ENCODE data around the gene PIP5KL1. TPM values are rescaled to one million over a fixed set of nuclear protein-coding genes. Genes with fewer than 3 reads are reported as not detected.

The PIP5KL1 gene
- total RNA-seq, 3 donors from 2014 or later (not counting 1 experiment from before 2014, with no cell fraction given): 0.52 to 1.4 (median 0.97) TPM

GRCh38 chr9:127919253-127919815, 11.2 kb downstream of the PIP5KL1 start:
- 79% methylated on average over 8 of the region's 8 CpGs for WGBS (ENCODE audit: insufficient coverage)
- H3K4me3 ChIP-seq (ENCODE audit: low read length): no peak overlapping the region
- ATAC-seq (no peak), DNase-seq (peak in 1 of 2 donors; percentile 25)
- Mint-ChIP-seq H3K9me3 (no peaks in the 10 kb centered on the region), H3K4me1 (peaks cover 15 to 42% of the 10 kb centered on the region in 2 donors), H3K4me3 (peak overlapping the region; percentile 21), H3K36me3 (no peaks in the 10 kb centered on the region), H3K27ac (peak overlapping the region; percentile 46 to 81), H3K27me3 (ENCODE audit: low read depth in 2 of 2) (peaks cover 0 to 3% of the 10 kb centered on the region in 2 donors)
- H3K36me3 ChIP-seq (ENCODE audit: control insufficient read depth, insufficient read depth, low read length): peaks cover 3% of the 10 kb centered on the region
- H3K27me3 ChIP-seq (ENCODE audit: control insufficient read depth, insufficient read depth, low read length): peaks cover 3% of the 10 kb centered on the region
- H3K4me1 ChIP-seq (ENCODE audit: control insufficient read depth, insufficient read depth, low read length): peaks cover 65% of the 10 kb centered on the region
- intact Hi-C loops (cut with micrococcal nuclease): loop anchor here (2.0 to 10.0 kb wide), 3 partner anchors 57 to 695 kb away; partner anchors contain the start of gene FPGS
- no peak overlapping the region for H3K27ac ChIP-seq (ENCODE audit: low read length)
- no peak for TF ChIP-seq CTCF (IDR thresholded peaks at IDR 0.05)
- H3K9me3 ChIP-seq (ENCODE audit: control insufficient read depth, insufficient read depth, low read length): no peaks in the 10 kb centered on the region

- TF ChIP-seq CTCF (IDR thresholded peaks at IDR 0.05): no peak
- no peaks in the 10 kb centered on the region for H3K9me3 ChIP-seq (ENCODE audit: control insufficient read depth, insufficient read depth, low read length)
- Mint-ChIP-seq H3K4me3 (peak overlapping the region; percentile 45), H3K9me3 (no peaks in the 10 kb centered on the region), H3K27me3 (ENCODE audit: low read depth in 2 of 2) (no peaks in the 10 kb centered on the region), H3K27ac (peak overlapping the region; percentile 46 to 81), H3K36me3 (no peaks in the 10 kb centered on the region), H3K4me1 (peaks cover 15 to 42% of the 10 kb centered on the region in 2 donors)
- H3K4me3 ChIP-seq (ENCODE audit: low read length): no peak overlapping the region
- H3K36me3 ChIP-seq (ENCODE audit: control insufficient read depth, insufficient read depth, low read length): peaks cover 6% of the 10 kb centered on the region
- intact Hi-C loops (cut with micrococcal nuclease): loop anchor here (2.0 to 10.0 kb wide), 3 partner anchors 56 to 694 kb away; partner anchors contain the start of gene FPGS
- WGBS (ENCODE audit: insufficient coverage): 68% methylated on average over 8 of the region's 8 CpGs
- peaks cover 3% of the 10 kb centered on the region for H3K27me3 ChIP-seq (ENCODE audit: control insufficient read depth, insufficient read depth, low read length)
- no peak for ATAC-seq
- H3K27ac ChIP-seq (ENCODE audit: low read length): peak overlapping the region; percentile 21
- peak in 1 of 2 donors; percentile 33 for DNase-seq
- peaks cover 65% of the 10 kb centered on the region for H3K4me1 ChIP-seq (ENCODE audit: control insufficient read depth, insufficient read depth, low read length)
Measured at GRCh38 chr9:127918183-127919107, 12.1 kb downstream of the PIP5KL1 start.

- ATAC-seq (no peak), DNase-seq (peak in 1 of 2 donors; percentile 40)
- peak overlapping the region; percentile 62 for H3K4me3 Mint-ChIP-seq
- H3K27ac Mint-ChIP-seq: peak overlapping the region in 1 of 2 donors; percentile 74
- H3K4me1 ChIP-seq (ENCODE audit: control insufficient read depth, insufficient read depth, low read length): peaks cover 65% of the 10 kb centered on the region
- intact Hi-C loops (cut with micrococcal nuclease): loop anchor here (1.0 to 10.0 kb wide), 4 partner anchors 11 to 693 kb away; partner anchors contain the start of gene FPGS
- WGBS (ENCODE audit: insufficient coverage): 44% methylated on average over 6 of the region's 6 CpGs
- peaks cover 3% of the 10 kb centered on the region for H3K27me3 ChIP-seq (ENCODE audit: control insufficient read depth, insufficient read depth, low read length)
- peak overlapping the region; percentile 56 for H3K27ac ChIP-seq (ENCODE audit: low read length)
- peaks cover 15 to 42% of the 10 kb centered on the region in 2 donors for H3K4me1 Mint-ChIP-seq
- H3K9me3 Mint-ChIP-seq: no peaks in the 10 kb centered on the region
- peak overlapping the region; percentile 30 for H3K4me3 ChIP-seq (ENCODE audit: low read length)
- H3K36me3 ChIP-seq (ENCODE audit: control insufficient read depth, insufficient read depth, low read length): peaks cover 11% of the 10 kb centered on the region
- H3K9me3 ChIP-seq (ENCODE audit: control insufficient read depth, insufficient read depth, low read length): no peaks in the 10 kb centered on the region
- H3K36me3 Mint-ChIP-seq: no peaks in the 10 kb centered on the region
- H3K27me3 Mint-ChIP-seq (ENCODE audit: low read depth in 2 of 2): no peaks in the 10 kb centered on the region
- no peak for TF ChIP-seq CTCF (IDR thresholded peaks at IDR 0.05)
Measured at GRCh38 chr9:127917603-127918002, 13.0 kb downstream of the PIP5KL1 start.
